HEK293 (cell line): ENCODE data around the gene PCNX3.
A peak's percentile ranks its signal among the peaks of the same experiment; 100 is the strongest.

ENCODE experiments used
- CTCF ChIA-PET: fragments of 350-600 bp; formaldehyde crosslinking; extraction: SDS; loops from one replicate; lab custom pipeline; 2021; ENCODE audit warnings: antibody characterized with exemption; lab: Yijun Ruan, JAX
- POLR2A ChIA-PET: fragments of 300-600 bp; formaldehyde crosslinking; extraction: SDS; loops from one replicate; lab custom pipeline; 2020; ENCODE audit warnings: antibody characterized with exemption, inconsistent platforms; lab: Yijun Ruan, JAX
- H3K27ac ChIP-seq: fragments of 200-500 bp; sonication (Bioruptor generic); 2 replicates; pipeline ENCODE4 v1.5.1; 2014; ENCODE audit warnings: low read depth, low read length, control low read depth, inconsistent platforms; ENCODE audit errors: extremely low read depth
- H3K36me3 ChIP-seq, 2 experiments: fragments of 200-500 bp in 1 of 2; sonication (Bioruptor generic) in 1 of 2; 1 replicate in 1 of 2; 2 replicates in 1 of 2; pipeline ENCODE4 v1.5.1; 2014 to 2017; ENCODE audit warnings: inconsistent platforms in 2 of 2, low read length in 2 of 2; ENCODE audit not compliant: control insufficient read depth in 2 of 2, insufficient read depth in 1 of 2
- H3K4me1 ChIP-seq: fragments of 200-500 bp; sonication (Bioruptor generic); 2 replicates; pipeline ENCODE4 v1.5.1; 2014; ENCODE audit warnings: mild to moderate bottlenecking, low read length, inconsistent platforms; ENCODE audit not compliant: control insufficient read depth, insufficient read depth
- H3K4me3 ChIP-seq: 2 replicates; pipeline ENCODE4 v1.5.1; 2011; ENCODE audit warnings: low read depth, mild to moderate bottlenecking, control low read depth, low read length, moderate library complexity
- H3K9me3 ChIP-seq: fragments of 200-500 bp; sonication (Bioruptor generic); 2 replicates; pipeline ENCODE4 v1.5.1; 2014; ENCODE audit warnings: low read depth, low read length, inconsistent platforms; ENCODE audit not compliant: control insufficient read depth, insufficient read depth
- KLF10 ChIP-seq: fragments of 450-650 bp; IDR thresholded peaks from 2 replicates; pipeline ENCODE4 v1.5.1; 2018; ENCODE audit warnings: missing biosample characterization, mild to moderate bottlenecking, missing genetic modification characterization
- KLF7 ChIP-seq: fragments of 450-650 bp; formaldehyde crosslinking; IDR thresholded peaks from 2 replicates; pipeline ENCODE4 v1.5.1; 2016; ENCODE audit warnings: missing biosample characterization, missing genetic modification characterization, borderline replicate concordance
- SCRT1 ChIP-seq: fragments of 450-650 bp; formaldehyde crosslinking; IDR thresholded peaks from 2 replicates; pipeline ENCODE4 v1.5.1; 2016; ENCODE audit warnings: missing biosample characterization, missing genetic modification characterization, borderline replicate concordance
- SP7 ChIP-seq: fragments of 450-650 bp; formaldehyde crosslinking; IDR thresholded peaks from 2 replicates; pipeline ENCODE4 v1.5.1; 2016; ENCODE audit warnings: missing biosample characterization, missing genetic modification characterization
- YY2 ChIP-seq: fragments of 450-650 bp; formaldehyde crosslinking; IDR thresholded peaks from 2 replicates; pipeline ENCODE4 v1.5.1; 2016; ENCODE audit warnings: missing biosample characterization, missing genetic modification characterization
- ZFHX2 ChIP-seq: fragments of 450-650 bp; formaldehyde crosslinking; conservative IDR thresholded peaks from 2 replicates; pipeline ENCODE4 v1.5.1; 2016; ENCODE audit warnings: missing biosample characterization, missing genetic modification characterization
- ZNF155 ChIP-seq: fragments of 450-650 bp; formaldehyde crosslinking; IDR thresholded peaks from 2 replicates; pipeline ENCODE4 v1.5.1; 2016; ENCODE audit warnings: missing biosample characterization, missing genetic modification characterization
- ZNF223 ChIP-seq: fragments of 450-650 bp; formaldehyde crosslinking; IDR thresholded peaks from 2 replicates; pipeline ENCODE4 v1.5.1; 2016; ENCODE audit warnings: missing biosample characterization, missing genetic modification characterization
- ZNF274 ChIP-seq, 2 experiments: fragments of 200-500 bp in 1 of 2; fragments of 450-650 bp in 1 of 2; sonication (Bioruptor generic) in 1 of 2; formaldehyde crosslinking in 1 of 2; IDR thresholded peaks; 2 replicates each; pipeline versions ENCODE4 v1.5.1 to v1.6.1; 2014 to 2016; ENCODE audit warnings: borderline replicate concordance in 1 of 2, inconsistent platforms in 1 of 2, low read length in 1 of 2, missing biosample characterization in 1 of 2, missing genetic modification characterization in 1 of 2
- ZNF423 ChIP-seq: fragments of 450-650 bp; formaldehyde crosslinking; IDR thresholded peaks from 2 replicates; pipeline ENCODE4 v1.5.1; 2016; ENCODE audit warnings: missing biosample characterization, missing genetic modification characterization
- ZNF521 ChIP-seq: fragments of 450-650 bp; formaldehyde crosslinking; IDR thresholded peaks from 2 replicates; pipeline ENCODE4 v1.5.1; 2017; ENCODE audit warnings: missing biosample characterization, mild to moderate bottlenecking, missing genetic modification characterization
- ZNF785 ChIP-seq: fragments of 450-650 bp; formaldehyde crosslinking; IDR thresholded peaks from 2 replicates; pipeline ENCODE4 v1.5.1; 2016; ENCODE audit warnings: missing biosample characterization, missing genetic modification characterization
- ZSCAN16 ChIP-seq: fragments of 450-650 bp; formaldehyde crosslinking; IDR thresholded peaks from 2 replicates; pipeline ENCODE4 v1.5.1; 2016; ENCODE audit warnings: missing biosample characterization, missing genetic modification characterization
- TF ChIP-seq, protein P1 (sequence below): fragments of 450-650 bp; formaldehyde crosslinking; IDR thresholded peaks from 2 replicates; pipeline ENCODE4 v1.5.1; 2016; ENCODE audit warnings: missing biosample characterization, missing genetic modification characterization, borderline replicate concordance
- TF ChIP-seq, protein P2 (sequence below): fragments of 450-650 bp; formaldehyde crosslinking; IDR thresholded peaks from 2 replicates; pipeline ENCODE4 v1.5.1; 2016; ENCODE audit warnings: missing biosample characterization, missing genetic modification characterization, borderline replicate concordance
- TF ChIP-seq, protein P3 (sequence below): fragments of 450-650 bp; formaldehyde crosslinking; IDR thresholded peaks from 2 replicates; pipeline ENCODE4; 2016; ENCODE audit warnings: missing biosample characterization, missing genetic modification characterization
- TF ChIP-seq, protein P4 (sequence below): fragments of 450-650 bp; formaldehyde crosslinking; IDR thresholded peaks from 2 replicates; pipeline ENCODE4 v1.5.1; 2017; ENCODE audit warnings: missing biosample characterization, missing genetic modification characterization
- TF ChIP-seq, protein P5 (sequence below): fragments of 450-650 bp; formaldehyde crosslinking; IDR thresholded peaks from 2 replicates; pipeline ENCODE4 v1.5.1; 2016; ENCODE audit warnings: missing biosample characterization, missing genetic modification characterization

PCNX3 gene

DNA sequence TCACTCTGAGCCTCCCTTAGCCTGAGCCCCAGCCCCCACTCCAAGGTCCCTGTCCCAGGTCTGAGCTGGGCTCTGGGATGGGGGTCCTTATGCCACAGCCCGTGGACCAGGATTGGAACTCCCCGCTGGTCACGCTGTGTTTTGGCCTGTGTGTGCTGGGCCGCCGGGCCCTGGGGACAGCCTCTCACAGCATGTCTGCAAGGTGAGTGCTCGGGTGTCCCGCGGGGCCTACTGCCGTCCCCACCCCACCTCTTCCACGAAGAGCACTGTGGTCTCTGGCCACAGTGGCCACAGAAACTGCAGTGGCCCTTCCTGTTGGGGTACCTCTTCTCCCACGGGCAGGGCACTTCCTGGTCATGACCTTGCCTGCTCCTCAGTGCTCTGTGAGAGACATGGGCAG, 18.9 kb downstream of the PCNX3 start (continued):
- TF ChIP-seq, protein P1, sequence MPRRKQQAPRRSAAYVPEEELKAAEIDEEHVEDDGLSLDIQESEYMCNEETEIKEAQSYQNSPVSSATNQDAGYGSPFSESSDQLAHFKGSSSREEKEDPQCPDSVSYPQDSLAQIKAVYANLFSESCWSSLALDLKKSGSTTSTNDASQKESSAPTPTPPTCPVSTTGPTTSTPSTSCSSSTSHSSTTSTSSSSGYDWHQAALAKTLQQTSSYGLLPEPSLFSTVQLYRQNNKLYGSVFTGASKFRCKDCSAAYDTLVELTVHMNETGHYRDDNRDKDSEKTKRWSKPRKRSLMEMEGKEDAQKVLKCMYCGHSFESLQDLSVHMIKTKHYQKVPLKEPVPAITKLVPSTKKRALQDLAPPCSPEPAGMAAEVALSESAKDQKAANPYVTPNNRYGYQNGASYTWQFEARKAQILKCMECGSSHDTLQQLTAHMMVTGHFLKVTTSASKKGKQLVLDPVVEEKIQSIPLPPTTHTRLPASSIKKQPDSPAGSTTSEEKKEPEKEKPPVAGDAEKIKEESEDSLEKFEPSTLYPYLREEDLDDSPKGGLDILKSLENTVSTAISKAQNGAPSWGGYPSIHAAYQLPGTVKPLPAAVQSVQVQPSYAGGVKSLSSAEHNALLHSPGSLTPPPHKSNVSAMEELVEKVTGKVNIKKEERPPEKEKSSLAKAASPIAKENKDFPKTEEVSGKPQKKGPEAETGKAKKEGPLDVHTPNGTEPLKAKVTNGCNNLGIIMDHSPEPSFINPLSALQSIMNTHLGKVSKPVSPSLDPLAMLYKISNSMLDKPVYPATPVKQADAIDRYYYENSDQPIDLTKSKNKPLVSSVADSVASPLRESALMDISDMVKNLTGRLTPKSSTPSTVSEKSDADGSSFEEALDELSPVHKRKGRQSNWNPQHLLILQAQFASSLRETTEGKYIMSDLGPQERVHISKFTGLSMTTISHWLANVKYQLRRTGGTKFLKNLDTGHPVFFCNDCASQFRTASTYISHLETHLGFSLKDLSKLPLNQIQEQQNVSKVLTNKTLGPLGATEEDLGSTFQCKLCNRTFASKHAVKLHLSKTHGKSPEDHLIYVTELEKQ (tag by site-specific recombination), result no peak
- TF ChIP-seq KLF10, result no peak
- TF ChIP-seq, protein P2, sequence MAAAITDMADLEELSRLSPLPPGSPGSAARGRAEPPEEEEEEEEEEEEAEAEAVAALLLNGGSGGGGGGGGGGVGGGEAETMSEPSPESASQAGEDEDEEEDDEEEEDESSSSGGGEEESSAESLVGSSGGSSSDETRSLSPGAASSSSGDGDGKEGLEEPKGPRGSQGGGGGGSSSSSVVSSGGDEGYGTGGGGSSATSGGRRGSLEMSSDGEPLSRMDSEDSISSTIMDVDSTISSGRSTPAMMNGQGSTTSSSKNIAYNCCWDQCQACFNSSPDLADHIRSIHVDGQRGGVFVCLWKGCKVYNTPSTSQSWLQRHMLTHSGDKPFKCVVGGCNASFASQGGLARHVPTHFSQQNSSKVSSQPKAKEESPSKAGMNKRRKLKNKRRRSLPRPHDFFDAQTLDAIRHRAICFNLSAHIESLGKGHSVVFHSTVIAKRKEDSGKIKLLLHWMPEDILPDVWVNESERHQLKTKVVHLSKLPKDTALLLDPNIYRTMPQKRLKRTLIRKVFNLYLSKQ (tag by site-specific recombination), result no peak

DNA sequence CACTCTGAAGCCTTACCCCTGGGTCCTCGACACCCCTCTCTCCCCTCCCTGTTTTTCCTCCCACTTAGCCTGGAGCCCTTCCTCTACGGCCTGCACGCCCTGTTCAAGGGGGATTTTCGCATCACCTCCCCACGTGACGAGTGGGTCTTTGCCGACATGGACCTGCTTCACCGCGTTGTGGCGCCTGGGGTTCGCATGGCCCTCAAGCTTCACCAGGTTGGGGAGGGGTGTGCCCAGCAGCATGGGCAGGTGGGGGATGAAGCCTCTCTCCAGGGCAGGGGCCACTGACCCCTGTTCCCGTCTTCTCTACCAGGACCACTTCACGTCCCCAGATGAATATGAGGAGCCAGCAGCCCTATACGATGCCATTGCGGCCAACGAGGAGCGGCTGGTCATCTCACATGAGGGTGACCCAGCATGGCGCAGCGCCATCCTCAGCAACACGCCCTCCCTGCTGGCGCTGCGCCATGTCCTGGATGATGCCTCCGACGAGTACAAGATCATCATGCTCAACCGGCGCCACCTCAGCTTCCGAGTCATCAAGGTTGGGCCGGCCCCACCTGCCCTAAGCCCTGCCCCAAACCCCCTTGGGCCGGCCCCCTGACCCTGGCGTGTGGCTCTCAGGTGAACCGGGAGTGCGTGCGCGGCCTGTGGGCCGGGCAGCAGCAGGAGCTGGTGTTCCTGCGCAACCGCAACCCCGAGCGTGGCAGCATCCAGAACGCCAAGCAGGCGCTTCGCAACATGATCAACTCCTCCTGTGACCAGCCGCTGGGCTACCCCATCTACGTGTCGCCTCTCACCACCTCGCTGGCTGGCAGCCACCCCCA, 19.5 kb downstream of the PCNX3 start:
- ChIA-PET POLR2A (interaction anchor here (0.5 to 1.3 kb wide), 4 partner anchors 12 to 29 kb away, joined by 3 to 6 read pairs (median 4); no protein-coding TSS in a partner anchor), CTCF (interaction anchor here (0.9 kb wide), 1 partner anchor 12 kb away, joined by 3 read pairs; no protein-coding TSS in a partner anchor)
- Histone ChIP-seq H3K27ac (no peak overlapping the region), H3K9me3 (no peaks in the 10 kb centered on the region), H3K36me3 (peaks cover 0 to 70% of the 10 kb centered on the region in 2 experiments; a peak in 1 of 3 replicates), H3K4me3 (no peak overlapping the region), H3K4me1 (no peaks in the 10 kb centered on the region)
- TF ChIP-seq ZNF274 (IDR thresholded peaks at IDR 0.05; ENCODE audit: low read length), result no peak
- TF ChIP-seq ZNF274 (tag by site-specific recombination; IDR thresholded peaks at IDR 0.05; ENCODE audit: borderline replicate concordance), result no peak
- no peak for TF ChIP-seq SCRT1 (tag by site-specific recombination)

DNA sequence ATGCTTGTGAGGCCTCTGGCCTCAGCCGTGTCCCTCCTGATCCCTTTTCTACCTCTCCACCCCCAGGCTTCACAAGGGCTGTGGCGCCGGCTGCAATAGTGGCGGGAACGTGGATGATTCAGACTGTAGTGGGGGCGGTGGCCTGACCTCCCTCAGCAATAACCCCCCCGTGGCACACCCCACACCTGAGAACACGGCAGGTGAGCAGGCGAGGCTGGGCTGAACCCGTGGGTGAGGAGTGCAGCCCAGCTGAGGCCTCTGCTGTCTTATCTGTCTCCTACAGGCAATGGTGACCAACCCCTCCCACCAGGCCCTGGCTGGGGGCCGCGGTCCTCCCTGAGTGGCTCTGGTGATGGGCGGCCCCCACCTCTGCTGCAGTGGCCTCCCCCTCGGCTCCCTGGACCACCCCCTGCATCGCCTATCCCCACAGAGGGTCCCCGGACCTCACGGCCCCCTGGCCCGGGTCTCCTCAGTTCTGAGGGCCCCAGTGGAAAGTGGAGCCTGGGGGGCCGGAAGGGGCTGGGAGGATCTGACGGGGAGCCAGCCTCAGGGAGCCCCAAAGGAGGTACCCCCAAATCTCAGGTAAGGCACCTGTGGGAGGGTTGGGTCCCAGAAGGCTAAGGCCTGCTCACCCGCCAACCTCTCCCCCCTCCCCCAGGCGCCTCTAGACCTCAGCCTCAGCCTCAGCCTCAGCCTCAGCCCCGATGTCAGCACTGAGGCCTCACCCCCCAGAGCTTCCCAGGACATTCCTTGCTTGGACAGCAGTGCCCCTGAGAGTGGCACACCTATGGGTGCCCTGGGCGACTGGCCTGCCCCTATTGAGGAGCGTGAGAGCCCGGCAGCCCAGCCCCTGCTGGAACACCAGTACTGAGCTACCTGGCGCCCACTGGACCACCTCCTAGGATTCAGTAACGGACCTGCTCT, 20.8 kb downstream of the PCNX3 start:
- ChIA-PET POLR2A (interaction anchor here (0.7 to 4.4 kb wide), 5 partner anchors 14 to 99 kb away, joined by 3 to 50 read pairs (median 6); no protein-coding TSS in a partner anchor), CTCF (interaction anchor here (0.9 kb wide), 1 partner anchor 13 kb away, joined by 3 read pairs; no protein-coding TSS in a partner anchor)
- no peaks in the 10 kb centered on the region for H3K4me1 ChIP-seq
- H3K27ac ChIP-seq, result no peak overlapping the region
- no peaks in the 10 kb centered on the region for H3K9me3 ChIP-seq
- peaks cover 0 to 67% of the 10 kb centered on the region in 2 experiments; a peak in 1 of 3 replicates for H3K36me3 ChIP-seq
- H3K4me3 ChIP-seq, result no peak overlapping the region
- TF ChIP-seq ZNF423 (tag by site-specific recombination), result no peak
- no peak for TF ChIP-seq YY2 (tag by site-specific recombination)
- TF ChIP-seq, protein P3, sequence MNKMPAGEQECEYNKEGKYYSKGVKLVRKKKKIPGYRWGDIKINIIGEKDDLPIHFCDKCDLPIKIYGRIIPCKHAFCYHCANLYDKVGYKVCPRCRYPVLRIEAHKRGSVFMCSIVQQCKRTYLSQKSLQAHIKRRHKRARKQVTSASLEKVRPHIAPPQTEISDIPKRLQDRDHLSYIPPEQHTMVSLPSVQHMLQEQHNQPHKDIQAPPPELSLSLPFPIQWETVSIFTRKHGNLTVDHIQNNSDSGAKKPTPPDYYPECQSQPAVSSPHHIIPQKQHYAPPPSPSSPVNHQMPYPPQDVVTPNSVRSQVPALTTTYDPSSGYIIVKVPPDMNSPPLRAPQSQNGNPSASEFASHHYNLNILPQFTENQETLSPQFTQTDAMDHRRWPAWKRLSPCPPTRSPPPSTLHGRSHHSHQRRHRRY (tag by site-specific recombination), result no peak
- TF ChIP-seq ZNF155 (tag by site-specific recombination), result no peak
- TF ChIP-seq ZNF785 (tag by site-specific recombination), result no peak
- no peak for TF ChIP-seq SP7 (tag by site-specific recombination)
- no peak for TF ChIP-seq ZNF521
- TF ChIP-seq KLF7 (tag by site-specific recombination), result no peak
- TF ChIP-seq, protein P4, sequence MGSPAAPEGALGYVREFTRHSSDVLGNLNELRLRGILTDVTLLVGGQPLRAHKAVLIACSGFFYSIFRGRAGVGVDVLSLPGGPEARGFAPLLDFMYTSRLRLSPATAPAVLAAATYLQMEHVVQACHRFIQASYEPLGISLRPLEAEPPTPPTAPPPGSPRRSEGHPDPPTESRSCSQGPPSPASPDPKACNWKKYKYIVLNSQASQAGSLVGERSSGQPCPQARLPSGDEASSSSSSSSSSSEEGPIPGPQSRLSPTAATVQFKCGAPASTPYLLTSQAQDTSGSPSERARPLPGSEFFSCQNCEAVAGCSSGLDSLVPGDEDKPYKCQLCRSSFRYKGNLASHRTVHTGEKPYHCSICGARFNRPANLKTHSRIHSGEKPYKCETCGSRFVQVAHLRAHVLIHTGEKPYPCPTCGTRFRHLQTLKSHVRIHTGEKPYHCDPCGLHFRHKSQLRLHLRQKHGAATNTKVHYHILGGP, result no peak
- TF ChIP-seq ZNF223 (tag by site-specific recombination), result no peak
- TF ChIP-seq, protein P5, sequence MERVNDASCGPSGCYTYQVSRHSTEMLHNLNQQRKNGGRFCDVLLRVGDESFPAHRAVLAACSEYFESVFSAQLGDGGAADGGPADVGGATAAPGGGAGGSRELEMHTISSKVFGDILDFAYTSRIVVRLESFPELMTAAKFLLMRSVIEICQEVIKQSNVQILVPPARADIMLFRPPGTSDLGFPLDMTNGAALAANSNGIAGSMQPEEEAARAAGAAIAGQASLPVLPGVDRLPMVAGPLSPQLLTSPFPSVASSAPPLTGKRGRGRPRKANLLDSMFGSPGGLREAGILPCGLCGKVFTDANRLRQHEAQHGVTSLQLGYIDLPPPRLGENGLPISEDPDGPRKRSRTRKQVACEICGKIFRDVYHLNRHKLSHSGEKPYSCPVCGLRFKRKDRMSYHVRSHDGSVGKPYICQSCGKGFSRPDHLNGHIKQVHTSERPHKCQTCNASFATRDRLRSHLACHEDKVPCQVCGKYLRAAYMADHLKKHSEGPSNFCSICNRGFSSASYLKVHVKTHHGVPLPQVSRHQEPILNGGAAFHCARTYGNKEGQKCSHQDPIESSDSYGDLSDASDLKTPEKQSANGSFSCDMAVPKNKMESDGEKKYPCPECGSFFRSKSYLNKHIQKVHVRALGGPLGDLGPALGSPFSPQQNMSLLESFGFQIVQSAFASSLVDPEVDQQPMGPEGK (tag by site-specific recombination), result 0 out of 2 replicates have a peak, but pooled peaks have one; percentile 17
- no peak for TF ChIP-seq ZSCAN16 (tag by site-specific recombination)
- peak; percentile 30 for TF ChIP-seq ZFHX2 (tag by site-specific recombination)
